ENCODE measurements around the gene PPP1R14D.
"Not testable (repeated sequence)": the region's sequence is repeated elsewhere in the genome, so short reads cannot be mapped to it uniquely, and the experiment has no call there.

Gene PPP1R14D

DNA sequence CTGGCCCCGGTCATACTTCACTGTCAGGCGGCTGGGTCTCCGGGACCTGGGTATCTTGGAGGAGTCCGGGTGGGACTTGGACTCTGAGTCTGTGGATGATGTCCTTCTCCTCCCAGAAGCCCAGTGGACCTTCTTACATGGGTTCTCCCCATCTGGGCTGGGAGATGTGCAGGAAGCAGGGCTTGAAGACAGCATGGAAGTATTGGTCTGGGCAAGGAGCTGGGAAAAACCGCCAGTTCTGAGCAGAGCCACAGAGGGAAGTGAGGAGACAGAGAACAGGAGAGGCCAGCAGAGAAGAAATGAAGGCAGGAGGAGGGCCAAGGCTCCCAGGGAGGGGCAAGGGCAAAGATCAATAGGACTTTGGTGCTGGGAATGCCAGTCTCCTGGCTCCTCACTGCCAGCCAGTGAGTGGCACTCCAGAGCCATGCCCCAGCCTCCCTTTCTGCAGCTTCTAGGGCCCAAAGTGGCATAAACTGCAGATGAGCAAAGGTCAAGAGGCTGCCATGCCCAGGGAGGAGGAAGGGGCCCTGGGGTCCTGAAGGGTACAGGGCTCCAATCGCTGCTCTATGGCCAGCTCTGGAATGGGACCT is at the start of gene PPP1R14D:
Gene PPP1R14D (minus strand): TSS at position 262 of the 590 bp plus-strand sequence. CDS start 67 bp downstream, at position 195.
- DNase-seq (ENCODE audit: low spot score) = no peak

GRCh38 chr15:40877694-40878093 is 49.2 kb upstream of the PPP1R14D start:
- DNase-seq (ENCODE audit: low spot score) = no peak

DNA sequence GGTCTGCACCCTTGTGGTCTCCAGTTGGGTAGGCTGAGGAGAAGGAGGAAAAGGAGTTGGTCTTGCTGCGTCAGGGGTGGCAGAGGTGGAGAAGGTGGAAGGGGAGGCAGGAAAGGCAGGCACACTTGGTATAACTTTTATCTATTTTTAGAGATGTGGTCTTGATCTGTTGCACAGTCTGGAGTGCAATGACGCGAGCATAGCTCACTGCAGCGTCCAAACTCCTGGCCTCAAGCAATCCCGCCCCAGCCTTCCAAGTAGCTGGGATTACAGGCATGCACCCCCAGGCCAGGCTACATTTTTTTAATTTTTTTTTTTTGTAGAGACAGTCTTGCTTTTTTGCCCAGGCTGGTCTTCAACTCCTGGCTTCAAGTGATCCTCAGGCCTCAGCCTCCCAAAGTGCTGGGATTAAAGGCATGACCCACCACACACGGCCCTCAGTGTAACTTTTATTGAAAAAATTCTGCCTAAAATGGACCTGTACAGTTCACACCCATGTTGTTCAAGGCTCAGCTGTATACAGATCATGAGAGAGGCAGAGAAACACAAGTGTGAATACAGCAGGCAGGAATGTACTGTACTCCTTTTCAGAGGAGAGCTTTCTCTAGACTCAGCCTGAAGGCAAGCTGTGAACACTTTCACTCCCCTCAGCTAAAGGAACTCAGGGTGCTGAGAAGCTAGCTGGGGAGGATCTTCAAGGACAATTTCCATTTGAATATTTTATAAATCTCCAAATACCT is 47.7 kb upstream of the PPP1R14D start:
- DNase-seq (ENCODE audit: low spot score) = no peak

DNA sequence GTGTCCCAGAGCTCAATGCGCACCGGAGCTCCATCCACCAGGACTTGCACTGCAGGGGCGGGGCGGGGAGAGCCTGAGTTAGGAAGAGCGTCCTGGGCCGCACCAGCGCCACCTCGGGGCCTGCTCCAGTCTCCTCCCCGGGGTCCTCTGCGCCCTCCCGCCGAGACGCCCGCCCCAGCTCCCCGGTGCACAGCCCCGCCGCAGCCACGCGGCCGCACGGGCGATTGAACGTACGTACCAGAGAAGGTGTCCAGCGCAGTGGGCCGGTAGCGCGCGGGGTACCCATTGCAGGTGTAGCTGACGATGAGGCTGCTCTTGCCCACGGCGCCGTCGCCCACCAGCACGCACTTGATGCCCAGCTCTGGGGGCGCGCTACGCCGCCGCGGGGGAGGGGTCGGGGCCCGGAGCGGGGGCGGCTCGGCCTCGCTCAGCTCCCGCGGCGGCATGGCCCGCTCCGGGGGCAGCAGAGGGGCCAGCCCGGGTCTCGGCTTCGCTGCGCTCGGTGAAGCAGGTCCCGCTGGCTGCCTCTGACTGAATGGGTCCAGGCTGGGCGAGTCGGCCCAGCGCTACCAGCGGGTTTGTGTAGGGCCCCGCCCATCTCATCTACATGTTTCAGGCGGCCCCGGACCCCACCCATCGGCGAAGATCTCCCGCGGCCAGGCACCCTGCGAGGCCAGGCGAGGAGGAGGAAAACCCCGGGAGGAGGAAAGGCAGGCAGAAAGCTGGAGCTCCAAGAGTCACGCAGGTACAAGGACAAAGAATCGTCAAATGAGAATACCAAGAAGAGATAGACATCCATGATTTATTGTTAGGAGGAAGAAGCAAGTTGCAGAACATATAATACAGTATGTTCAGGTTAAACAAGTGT is 45.4 kb upstream of the PPP1R14D start, which contains the start of gene RHOV:
Gene RHOV (minus strand): TSS at position 541 of the 868 bp plus-strand sequence. CDS start 95 bp downstream, at position 446.
- no peak for DNase-seq (ENCODE audit: low spot score)

DNA sequence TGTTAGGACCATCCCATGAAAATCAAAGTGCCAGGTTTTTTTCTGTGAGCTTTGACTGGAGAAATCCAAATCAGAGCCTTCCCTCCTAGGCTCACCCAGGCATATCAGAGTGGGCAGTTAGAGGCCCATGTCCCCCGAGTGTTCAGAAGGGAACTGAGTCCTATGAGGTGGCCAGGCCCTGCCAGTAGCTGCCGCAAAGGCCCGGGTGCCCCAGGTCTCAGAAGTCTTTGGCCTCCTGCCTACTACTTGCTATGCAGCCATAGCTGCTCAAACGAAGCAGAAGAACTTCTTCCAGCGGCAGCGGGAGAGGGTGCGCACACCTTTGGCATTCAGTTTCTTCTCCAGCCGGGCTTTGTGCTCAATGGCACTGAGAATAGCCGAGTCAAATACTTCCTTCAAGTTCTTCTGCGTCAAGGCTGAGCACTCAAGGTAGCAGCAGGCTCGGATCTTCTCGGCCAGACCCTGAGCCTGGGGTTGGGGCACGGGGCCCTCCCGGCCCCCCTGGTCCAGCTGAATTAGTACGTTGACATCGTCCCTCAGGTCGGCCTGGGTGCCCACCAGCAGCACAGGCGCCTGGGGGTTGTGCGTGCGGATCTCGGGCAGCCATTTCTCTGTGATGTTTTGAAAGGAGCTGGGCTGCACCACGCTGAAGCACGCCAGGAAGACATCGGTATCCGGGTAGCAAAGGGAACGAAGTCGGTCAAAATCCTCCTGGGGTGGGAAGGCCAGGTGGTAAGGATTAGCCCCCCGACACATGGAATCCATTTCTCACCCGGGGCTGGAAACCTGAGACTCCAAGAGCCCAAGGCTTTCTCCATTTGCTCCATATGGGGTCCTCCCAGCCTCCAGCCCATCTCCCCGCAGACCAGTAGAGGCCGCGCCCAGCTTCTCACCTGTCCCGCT is 44.5 kb upstream of the PPP1R14D start:
- no peak for DNase-seq (ENCODE audit: low spot score)

DNA sequence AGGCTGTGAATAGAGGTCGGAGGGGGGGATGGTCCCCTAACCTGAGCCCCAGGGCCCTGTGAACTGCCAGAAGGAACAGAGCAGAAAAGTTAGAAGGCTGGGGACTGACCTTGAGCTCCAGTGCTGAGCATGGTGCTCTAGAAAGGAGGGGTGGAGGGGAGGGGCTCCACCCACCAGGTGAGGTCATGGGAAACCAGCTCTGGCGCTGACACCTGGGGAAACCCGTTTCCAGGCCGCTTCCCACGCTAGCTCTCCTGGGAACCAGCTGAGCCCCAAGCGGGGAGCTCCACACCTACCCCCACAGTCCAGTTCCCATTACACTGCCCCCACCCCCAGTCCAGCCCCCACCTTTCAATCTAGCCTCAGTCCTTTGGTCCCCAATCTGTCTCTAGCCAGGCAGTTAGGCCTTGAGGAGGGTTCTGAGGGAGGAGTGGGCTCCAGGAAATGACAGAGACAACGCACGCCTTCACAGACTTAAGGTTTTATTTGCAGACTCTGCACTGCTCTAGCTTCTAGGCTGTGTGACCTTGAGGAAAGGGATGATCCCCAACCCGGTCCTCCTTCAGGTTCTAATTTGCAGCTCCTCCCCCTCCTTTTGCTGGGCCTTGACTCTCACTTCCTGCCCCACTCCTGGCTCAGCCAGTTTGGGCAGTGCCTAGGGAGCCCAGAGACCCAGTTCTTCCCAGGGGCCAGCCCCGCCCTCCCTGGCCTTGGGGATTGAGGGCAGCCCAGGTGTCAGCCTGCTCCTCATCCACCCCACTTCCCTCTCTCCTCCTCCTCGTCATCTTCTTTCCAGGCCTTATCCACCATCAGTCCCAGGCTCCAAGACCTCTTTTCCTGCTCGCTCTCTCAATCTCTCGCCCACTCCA is 43.5 kb upstream of the PPP1R14D start:
- DNase-seq (ENCODE audit: low spot score) = no peak

GRCh38 chr15:40870716-40871115 is 42.2 kb upstream of the PPP1R14D start:
- no peak for DNase-seq (ENCODE audit: low spot score)

DNA sequence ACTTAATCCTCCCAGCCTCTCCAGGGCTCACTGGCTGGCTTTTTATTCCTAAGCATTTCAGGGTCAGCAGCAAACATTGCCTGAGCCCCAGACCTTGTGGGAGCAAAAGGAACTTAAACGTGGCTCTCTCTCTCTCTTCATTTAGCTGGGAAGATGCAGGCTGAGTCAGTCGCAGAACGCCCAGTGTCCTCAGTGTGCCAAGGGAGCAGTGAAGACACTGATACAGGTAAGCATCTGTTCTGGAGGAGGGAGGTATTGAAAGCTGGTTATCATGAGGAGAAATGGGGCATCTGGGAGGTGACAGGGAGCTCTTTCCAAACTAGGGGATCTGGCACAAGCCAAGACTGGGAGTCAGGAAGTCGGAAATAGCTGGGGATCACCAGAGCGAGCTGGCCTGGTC is 41.2 kb upstream of the PPP1R14D start:
- DNase-seq (ENCODE audit: low spot score) = no peak

- DNase-seq (ENCODE audit: low spot score) = no peak
These were observed 38.7 kb upstream of the PPP1R14D start for GRCh38 chr15:40867199-40867598.

GRCh38 chr15:40863660-40864270 is 35.3 kb upstream of the PPP1R14D start:
- DNase-seq (ENCODE audit: low spot score) = no peak

GRCh38 chr15:40861147-40861546 is 32.6 kb upstream of the PPP1R14D start:
- DNase-seq (ENCODE audit: low spot score) = not testable (repeated sequence)

GRCh38 chr15:40859206-40859851 is 30.8 kb upstream of the PPP1R14D start:
- peak; percentile 31 for DNase-seq (ENCODE audit: low spot score)

GRCh38 chr15:40858706-40859105 is 30.2 kb upstream of the PPP1R14D start:
- no peak for DNase-seq (ENCODE audit: low spot score)

DNA sequence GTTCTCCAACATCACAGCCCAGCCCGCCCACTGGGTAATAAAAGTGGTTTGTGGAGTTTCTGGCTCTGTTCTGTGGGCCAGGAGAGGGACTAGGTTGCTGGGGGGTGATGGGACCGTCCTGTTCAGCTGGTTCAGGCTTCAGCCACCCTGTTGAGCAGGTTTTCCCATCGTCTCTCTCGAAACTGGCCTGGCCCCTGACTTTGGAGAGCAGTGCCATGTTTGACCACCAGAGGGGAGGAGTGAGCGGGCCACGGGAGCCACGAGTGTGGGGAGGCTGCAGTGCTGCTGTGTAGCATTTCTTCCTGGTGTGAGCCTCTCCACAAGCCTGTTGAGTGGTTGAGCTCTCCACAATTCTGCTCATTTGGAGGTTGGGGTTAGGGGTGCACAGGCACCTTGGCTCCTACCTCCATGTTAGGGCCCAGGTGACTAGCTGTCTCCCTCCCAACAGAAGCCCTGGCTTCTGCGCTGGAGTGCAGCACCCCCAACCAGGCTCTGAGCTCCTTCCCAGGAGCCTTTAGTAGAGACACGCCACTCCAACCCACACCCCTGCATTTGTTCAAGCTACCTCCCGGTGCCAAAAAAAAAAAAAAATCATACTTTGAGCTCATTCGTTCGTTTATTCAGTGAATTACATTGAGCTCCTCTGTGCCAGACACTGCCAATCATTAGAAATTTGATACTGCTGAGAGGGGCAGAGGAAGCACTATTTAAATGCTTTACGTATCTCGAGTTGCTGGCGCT is 29.3 kb upstream of the PPP1R14D start:
- DNase-seq (ENCODE audit: low spot score) = peak; percentile 42

- no peak for DNase-seq (ENCODE audit: low spot score)
These were observed 28.2 kb upstream of the PPP1R14D start for GRCh38 chr15:40856746-40857145.

DNA sequence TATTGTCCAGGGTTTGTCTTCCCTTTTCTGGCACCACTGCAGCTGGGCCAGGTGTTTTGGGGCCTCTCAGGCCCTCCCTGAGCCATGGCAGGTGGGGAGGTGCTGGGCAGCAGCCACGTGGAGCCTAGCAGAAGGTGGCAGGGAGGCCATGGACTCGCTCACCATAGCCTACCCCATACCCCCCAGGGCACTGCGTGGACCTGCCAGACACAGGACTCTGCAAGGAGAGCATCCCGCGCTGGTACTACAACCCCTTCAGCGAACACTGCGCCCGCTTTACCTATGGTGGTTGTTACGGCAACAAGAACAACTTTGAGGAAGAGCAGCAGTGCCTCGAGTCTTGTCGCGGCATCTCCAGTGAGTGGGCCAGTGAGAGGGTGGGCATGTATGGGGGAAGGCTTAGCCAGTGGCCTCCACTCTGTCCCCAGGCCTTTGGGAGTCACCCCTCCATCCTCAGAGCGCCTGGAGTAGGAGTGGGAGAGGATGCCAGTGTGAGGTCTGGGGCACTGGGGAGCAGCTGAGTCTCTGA is 27.3 kb upstream of the PPP1R14D start:
- no peak for DNase-seq (ENCODE audit: low spot score)

- no peak for DNase-seq (ENCODE audit: low spot score)
These were observed 25.7 kb upstream of the PPP1R14D start for GRCh38 chr15:40854161-40854560.

DNA sequence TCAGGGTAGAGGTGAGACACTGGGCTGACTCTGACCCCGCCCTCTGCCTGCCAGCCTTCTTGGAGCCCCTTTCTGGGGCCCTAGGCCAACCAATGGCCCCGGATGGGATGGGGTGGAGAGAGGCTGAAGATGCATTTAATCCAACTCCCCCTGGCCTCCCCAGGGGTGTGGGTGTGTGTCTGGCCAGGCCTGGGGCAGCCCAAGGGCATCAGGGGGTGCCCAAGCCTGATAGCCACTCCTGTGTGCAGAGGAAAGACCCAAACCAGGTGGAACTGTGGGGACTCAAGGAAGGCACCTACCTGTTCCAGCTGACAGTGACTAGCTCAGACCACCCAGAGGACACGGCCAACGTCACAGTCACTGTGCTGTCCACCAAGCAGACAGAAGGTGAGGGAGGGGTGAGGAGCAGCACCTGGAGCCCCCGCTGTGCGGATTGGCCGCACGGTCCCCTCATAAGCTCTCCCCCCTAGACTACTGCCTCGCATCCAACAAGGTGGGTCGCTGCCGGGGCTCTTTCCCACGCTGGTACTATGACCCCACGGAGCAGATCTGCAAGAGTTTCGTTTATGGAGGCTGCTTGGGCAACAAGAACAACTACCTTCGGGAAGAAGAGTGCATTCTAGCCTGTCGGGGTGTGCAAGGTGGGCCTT is 24.9 kb upstream of the PPP1R14D start:
- no peak for DNase-seq (ENCODE audit: low spot score)

All from globus pallidus (tissue), 1 donor.